UCSD-AML1 (cell line): ENCODE results near the gene CMTM2.
A peak's percentile ranks its signal among the peaks of the same experiment; 100 is the strongest.
"Not testable (repeated sequence)": the region's sequence is repeated elsewhere in the genome, so short reads cannot be mapped to it uniquely, and the experiment has no call there.

Source experiments
- DNase-seq: peaks from one replicate; lab custom pipeline; 2025; ENCODE audit not compliant: unreplicated experiment; lab: John Stamatoyannopoulos, UW

CMTM2 gene

DNA sequence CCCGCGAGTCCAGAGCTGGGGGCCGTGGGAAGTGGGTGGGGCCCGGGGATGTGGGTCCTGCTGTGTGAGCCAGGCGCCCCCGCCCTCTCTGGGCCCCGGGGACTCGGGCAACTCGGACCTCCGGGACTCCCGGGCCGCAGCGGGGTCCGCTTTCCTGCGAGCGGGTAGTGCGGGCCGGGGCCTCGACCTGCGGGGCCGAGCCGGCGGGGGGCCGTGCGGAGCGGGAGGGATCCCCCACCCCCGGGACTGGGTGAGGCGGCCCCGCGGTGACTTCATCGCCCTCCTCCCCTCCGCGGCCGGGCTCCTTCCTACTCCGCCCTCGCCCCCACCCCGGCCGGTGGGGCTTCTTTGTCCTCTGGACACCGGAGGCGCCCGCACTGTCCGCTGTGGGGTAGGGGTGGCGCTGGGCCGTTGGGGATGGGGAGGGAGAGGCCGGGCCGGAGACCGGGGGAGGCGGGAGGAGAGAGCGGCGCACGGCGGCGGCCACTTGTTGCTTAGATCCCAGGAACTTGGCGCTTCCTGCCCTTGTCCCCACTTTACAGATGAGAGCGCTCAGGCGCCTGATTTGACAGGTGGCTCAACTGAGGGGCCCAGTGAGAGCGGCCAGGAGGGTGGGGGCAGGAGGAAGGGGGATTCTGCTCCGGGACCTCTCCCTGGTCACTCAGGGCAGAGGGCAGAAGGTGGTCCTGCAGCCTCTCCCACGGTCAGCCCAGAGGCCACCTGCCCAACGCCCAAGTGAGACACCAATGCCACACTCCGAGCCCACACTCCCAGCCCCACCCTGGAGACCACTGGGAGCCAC lies 26.1 kb downstream of the CMTM2 start:
- DNase-seq, result peak; percentile 76

DNA sequence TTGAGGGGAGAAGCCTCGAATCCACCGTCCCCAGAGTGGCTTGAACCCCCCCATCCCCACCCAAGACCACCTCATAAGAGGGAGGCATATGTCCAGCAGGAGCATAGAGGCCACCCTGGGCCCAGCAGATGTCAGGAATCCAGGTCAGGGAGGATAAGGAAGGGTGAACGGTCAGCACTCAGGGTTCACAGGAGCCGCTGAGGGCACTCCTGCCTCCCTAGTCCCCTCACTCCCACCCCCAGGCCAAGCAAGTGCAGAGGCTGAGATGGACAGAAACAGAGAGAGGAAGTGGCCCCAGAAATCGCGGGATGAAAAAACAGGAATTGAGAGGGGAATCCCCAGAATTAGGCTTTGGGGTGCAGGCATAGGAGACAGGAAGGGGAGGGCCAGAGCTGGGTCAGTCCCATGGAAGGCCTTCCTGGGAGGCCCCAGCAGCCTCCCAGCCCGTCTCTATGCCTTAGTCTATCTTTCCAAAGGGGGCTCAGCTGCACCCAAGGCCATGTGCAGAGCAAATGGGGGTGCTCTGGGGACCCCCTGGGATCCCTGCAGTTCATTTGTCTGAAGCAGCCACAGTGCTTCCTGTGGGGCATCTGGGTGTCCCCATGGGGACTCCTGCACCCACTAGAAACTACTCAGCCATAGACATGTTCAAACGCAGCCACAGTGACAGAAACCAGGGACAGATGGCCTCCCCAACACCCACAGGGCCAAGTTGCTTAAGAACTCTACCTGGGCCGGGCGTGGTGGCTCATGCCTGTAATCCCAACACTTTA lies 26.9 kb downstream of the CMTM2 start:
- peak; percentile 41 for DNase-seq

DNA sequence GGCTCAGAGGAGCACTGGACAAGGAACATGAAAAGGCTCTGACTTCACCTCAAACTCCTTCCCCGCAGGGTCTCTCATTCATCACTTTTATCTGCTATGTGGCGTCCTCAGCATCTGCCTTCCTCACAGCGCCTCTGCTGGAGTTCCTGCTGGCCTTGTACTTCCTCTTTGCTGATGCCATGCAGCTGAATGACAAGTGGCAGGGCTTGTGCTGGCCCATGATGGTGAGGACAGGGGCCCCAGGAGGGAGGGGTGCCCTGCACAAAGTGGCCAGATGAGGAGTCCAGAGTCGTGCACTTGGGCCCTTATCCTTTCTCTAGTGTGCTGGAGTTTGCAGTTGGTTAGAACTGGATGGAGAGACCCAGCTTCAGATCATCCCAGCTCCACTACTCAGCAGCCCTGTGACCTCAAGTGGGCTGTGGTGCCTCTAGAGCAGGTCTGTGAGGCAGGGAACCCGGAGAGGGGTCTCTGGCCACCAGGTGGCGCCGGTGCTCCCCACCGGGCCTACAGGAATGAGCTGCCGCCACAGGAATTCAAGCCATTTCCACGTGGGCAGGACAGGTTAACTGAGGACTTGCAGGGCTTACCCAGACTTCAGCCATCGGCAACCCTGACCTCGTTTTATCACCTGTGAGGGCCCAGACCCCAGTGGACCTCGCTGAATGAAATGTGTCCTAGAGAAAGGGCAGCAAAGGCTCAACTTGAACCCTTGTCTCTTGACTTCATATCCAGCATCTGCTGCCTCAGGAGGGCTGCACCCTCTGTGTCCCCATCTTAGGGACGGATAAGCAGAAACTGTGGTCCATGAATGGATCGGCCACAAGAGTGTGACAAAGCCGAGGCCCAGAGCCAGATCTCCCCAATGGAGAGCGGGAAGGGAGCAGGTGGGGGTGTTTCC lies 29.2 kb downstream of the CMTM2 start:
- DNase-seq, result peak; percentile 87

DNA sequence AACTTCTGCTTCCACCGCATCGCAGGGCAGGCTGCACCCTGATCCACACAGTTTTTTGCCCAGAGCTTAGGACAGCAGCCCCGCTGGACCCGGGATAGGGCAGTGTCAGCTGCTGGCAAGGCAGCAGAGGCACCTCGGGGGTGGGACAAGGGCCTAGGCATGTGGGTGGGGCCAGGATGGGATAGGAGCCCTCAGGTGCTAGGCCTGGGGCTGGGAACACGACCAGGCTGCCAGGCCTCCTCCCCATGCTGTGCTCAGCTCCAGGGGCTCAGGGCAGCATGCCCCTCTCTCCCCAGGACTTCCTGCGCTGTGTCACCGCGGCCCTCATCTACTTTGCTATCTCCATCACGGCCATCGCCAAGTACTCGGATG lies 29.9 kb downstream of the CMTM2 start:
- DNase-seq, result no peak

DNA sequence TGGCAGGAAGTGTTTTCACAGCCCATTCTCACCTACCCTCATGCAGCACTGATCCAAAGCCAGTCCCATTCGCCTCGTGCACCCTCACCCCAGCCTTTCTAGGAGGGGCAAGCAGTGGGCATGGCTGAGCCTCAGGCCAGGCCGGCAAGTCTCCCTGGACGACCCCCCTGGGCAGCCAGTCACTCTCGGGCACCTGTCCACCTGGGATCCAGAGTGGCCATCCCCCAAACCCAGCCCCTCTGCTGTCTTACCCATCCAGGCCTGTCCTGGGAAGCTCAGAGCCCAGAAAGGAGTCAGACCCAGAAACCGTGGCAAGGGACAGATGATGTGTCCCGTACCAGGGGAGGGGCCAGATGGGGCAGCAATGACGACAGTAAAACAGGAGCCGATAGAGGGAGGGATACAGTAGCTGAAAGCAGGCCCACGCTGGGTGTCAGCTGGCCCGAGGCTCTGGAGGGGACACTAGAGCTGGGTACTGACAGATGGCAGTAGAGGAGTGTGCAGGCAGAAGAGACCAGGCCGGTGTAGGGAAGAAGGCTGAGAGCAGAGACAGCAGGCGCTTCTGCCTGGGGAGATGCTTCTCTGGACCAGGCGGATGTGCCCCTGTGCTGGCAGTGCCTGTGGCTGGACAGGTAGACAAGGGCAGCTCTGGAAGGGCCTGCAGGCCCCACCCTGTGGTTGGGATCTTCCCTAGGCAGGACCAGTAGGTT lies 31.0 kb downstream of the CMTM2 start:
- DNase-seq, result no peak

DNA sequence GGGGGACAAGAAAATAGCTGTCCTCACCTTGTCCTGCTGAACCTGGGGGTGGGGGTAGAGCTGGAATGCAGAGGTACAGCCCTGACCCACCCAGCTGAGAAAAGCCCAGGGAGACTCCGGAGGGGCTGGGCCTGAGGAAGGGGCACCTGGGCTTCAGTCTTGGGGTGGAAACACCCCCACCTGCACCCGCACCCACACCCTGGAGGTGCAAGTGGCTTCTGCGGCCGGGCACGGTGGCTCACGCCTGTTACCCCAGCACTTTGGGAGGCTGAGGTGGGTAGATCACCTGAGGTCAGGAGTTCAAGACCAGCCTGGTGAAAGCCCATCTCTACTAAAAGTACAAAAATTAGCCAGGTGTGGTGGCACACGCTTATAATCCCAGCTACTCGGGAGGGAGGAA lies 32.6 kb downstream of the CMTM2 start:
- not testable (repeated sequence) for DNase-seq

DNA sequence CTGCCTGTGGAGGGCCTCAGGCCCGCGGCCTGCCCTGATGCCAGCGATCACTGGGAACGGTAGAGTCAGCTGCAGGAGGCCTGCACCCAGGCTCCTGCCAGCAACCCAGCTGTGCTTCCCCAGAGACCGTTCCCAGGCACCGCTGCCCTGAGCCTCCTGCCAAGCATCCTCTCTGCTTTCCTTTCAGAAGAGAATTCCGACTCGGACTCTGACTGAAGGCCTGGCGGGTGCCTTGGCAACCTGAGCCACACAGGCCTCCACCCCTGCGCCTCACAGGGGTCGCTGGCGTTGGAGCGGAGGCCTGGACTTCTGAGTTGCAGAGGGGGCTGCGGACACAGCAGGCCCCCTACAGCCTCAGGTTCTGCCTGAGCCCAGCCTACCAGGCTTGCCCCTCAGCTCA lies 33.2 kb downstream of the CMTM2 start:
- DNase-seq, result no peak

DNA sequence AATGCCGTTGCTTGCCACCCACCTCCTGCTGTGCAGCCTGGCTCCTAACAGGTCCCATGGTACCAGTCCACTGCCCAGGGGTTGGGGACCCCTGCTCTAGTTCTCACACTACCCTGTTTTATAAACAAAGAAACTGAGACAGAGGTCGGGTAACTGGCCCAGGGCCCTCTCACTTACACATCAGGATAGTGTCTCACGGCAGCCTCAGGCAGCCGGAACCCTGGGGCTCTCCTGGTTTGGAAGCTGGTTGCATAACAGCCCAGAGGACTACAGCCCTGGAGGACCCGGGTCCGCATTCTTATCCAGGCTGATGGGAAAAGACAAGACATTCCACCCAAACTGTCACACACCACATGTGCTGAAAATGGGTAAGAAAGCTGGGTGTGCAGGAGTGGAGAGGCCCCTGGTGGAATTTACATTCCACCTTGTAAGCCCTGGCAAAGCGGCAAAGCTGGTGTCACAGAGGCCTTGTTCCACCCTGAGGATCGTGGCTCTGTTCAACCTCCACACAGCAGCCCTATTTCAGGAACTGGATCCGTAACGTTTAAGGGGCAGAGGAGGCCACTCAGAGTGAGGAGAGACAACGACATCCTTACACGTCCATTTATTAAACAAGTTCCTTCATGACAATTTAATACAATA lies 35.0 kb downstream of the CMTM2 start:
- no peak for DNase-seq

DNA sequence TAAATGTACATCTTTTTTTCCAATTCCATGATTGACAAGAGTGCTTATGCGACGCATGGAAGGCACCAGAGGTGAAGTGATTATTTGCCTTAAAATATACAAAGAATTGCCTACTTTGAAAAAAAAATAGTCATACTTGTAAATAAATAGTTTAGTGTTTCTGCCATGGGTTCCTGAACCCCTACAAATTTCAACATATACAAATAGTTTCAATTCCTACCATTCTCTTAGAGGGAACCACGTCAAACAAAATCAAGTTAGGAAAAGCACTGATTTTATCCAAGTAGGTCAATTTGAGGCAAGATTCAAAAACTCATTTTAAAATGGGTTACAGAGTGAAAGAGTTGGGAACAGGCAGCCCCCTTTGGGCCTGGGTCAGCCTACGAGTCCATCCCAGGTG lies 36.9 kb downstream of the CMTM2 start:
- DNase-seq, result no peak

DNA sequence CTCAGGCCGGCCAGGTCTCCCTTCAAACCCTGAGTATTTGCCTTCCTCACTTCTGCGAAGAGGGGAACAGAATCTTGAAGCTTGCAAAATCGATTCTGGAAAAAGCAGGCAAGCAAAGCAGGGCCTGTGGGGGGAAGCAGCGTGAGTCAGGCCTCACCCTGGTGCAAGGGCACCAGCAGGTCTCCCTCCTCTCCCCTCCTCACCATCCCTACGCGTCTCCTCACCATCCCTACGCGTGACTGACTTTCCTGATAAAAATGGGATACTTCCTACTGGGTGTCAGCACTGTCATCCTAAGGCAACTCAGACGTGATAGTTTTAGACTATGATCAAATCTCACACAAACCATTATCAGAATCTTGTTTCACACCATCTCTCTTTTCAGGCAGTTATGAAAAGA lies 37.3 kb downstream of the CMTM2 start:
- DNase-seq, result no peak

DNA sequence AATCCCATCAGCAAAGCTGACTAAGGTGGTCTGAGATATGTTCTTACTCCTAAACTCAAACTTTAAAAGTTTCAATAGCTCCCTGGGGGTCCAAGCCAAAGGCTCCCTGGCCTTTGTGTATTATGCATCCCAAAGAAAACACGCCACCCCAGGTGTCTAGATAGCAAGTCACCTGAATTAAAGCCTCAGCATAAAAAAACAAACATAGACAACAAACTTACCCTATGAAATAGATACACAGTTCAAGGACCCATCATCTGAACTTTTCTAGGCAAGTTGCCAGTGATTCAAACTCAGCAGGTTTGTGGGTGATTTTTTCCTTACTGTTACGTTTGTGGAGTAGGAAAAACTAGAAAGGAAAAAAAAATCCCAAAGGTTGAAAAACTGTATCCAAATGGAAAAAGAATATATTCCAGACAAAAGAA lies 37.8 kb downstream of the CMTM2 start:
- DNase-seq, result no peak

DNA sequence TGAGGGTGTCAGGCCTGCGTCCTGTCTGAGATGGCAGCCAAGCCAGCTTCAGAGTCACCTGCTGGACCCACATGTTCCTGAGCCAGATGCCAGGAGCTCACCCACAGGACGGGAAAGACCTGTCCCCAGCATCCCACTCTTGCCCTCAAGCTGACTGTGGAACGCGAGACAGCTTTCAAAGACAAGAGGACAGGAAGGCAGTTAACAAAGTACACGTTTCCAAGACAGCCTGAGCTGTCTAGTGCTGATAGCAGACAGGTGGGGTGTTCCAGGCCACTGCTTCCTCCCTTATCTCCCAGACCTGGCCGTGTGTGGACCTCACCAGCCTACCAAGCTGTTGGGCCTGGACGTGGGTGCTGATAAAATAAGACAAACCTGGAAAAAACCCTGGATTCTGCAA lies 38.5 kb downstream of the CMTM2 start:
- no peak for DNase-seq

DNA sequence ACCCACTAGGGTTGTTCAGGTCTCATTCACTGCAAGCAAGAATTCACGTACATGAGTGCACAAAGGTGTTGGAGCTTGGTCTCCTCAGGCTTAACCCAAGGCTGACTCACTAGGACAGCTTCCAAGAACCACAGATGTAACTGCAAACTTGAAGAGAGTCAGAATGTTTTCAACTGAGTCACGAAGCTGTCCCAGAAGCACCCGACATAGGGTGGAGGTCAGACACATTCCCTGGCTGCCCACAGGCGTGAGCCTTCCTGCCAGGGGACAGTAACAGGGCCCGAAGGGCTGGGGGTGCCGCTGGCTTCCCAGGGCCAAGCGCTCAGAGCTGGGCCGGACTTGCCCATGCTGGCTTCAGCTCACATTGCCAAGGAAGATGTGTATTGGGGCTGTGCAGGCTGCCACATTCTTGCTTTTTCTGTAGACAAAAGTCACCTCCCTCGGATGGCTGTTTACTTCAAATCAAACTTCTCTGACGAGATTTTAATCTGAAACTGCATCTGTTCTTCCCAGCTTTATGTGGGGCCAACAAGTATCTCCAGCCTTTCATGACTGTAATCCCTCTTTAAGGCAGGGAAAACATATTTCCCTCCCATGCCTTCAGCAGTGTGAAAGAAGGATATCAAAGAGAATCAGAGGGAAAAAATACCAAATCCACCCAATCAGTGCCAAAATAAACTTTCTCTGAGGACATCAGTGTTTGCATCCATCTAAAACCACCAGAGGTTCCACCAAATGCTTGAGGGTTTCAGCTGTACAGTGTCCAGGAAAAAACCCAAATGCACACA lies 39.5 kb downstream of the CMTM2 start:
- DNase-seq, result no peak

DNA sequence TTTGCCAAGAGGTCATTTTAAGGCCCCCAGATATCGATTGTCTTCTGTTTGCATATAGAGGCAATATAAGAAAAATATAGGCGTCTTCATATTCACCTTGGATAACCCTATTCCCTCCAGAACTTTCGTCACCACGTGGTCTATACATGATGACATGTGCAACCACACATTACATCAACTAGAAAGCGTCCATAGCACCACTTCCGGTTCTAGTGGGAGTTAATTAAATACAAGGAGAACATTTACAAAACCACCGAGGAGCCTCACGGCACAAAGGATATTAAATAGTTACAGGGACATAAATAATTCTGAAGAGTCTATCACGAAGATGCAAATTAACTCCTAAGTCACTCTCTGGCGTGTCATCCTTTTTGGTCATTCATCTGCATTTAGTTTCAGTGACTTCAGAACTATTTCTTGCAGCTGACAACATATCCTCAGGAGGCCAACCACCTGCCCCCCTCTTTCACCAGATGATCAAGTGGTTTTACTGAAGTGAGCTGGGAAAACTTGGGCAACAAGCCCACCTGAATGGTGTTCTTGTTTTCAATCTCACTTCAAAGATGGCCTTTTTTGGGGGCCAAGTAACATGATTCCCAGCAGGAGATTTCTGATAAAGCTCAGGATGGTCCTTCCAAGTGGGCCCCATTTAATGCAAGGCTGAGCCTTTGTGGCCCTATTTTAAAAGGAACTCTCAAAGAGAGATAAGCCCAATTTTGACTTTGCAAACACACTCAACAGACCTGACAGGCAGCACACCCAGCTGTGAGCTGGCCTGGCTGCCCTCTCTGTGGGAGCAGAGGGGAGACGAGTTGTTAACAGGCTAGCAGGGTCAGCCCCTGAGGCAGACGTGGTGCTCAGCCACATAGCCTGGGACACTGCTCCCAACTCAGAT lies 40.5 kb downstream of the CMTM2 start:
- DNase-seq, result no peak

DNA sequence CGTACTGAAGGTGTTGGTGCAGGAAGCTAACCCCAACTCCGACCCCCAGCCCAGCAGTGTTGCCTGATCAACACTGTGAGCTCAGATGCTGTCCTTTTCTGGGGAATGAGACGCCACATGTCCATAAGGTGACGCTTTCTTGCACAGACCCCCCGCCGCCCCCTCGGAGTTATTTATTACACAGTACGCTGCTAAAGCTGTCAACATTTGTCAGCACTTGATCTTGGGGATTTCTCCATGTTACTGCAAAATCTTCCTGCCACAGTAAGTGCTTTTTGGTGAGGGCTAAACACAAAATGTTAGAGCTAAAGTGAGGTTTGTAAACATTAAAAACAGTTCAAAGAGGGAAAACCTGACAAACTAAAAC lies 41.1 kb downstream of the CMTM2 start:
- DNase-seq, result no peak

DNA sequence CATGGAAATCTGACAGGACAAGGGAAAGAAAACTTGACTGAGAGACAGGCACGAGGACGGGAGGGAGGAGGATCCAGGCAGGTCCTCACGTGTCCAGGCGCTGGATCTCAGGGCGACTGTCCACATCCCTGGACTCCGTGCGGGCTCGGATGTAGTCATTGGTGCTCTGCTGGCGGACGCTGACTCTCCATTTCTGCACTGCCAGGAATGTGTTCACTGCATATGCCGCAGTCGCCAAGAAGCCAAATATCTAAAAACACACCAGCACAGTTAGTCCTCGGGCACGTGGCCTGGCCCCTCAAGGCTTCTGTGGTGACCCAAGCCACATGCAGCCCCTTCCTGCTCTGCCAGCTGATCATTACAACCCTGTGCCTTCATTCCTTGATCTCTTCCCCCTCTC lies 42.7 kb downstream of the CMTM2 start:
- DNase-seq, result no peak

DNA sequence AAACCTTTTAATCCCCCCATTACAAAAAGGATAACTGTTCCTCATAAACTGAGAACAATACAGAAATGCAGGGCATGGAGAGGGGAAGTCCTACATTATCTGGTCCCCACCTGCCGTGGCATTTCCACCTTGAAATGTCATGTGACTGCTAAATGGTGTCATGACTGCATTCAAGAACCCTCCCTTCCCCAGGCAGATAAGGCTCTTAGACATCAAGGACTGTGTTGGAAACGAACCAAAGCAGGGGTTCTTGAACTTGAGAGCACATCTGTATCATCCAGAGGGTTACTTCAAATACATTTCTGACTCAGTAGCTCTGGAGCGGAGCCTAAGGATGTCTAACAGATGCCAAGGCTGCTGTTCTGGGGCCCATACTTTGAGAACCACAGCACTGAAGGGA lies 43.6 kb downstream of the CMTM2 start:
- DNase-seq, result no peak

DNA sequence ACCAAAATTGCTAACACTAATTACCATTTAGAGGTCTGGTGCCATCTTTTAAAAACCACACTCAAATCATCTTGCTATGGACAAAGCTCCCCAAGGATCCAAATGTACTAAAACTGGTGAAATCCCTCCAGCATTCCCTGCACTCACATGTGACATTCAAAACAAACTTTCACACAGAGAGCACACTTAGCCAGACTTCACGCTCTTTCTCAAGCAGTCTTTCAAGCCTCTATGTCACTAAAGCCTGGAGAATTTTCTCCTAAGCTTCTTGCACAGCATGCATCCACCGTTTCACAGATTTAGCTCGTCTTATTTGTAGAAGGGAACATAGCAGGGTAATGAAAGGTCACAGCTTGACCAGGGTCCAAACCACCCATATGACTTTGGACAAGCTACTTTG lies 44.5 kb downstream of the CMTM2 start:
- no peak for DNase-seq
